Anterior cingulate cortex (tissue), 58 donors: ENCODE data around the gene TMEM63A.
"Not testable (repeated sequence)": the region's sequence is repeated elsewhere in the genome, so short reads cannot be mapped to it uniquely, and the experiment has no call there.

Experiments
- DNase-seq, 58 donors: peaks; one replicate each; lab custom pipeline; 2025; lab: John Stamatoyannopoulos, UW

TMEM63A gene

GRCh38 chr1:225851805-225852204, 30.4 kb downstream of the TMEM63A start:
- DNase-seq = peak in 1 of 58 donors; percentile 23

GRCh38 chr1:225850370-225850769, 31.8 kb downstream of the TMEM63A start:
- DNase-seq = no peak

- peak in 13 of 58 donors; percentile 9 to 69 (median 25) for DNase-seq
Observed at GRCh38 chr1:225849925-225850324, 32.3 kb downstream of the TMEM63A start.

- DNase-seq = peak in 46 of 58 donors; percentile 23 to 85 (median 62)
Observed at GRCh38 chr1:225848030-225848955, 33.9 kb downstream of the TMEM63A start.

- no peak for DNase-seq
Observed at GRCh38 chr1:225847610-225848009, 34.6 kb downstream of the TMEM63A start.

- DNase-seq = peak in 7 of 58 donors; percentile 18 to 46 (median 32)
Observed at GRCh38 chr1:225846331-225847310, 35.6 kb downstream of the TMEM63A start.

- DNase-seq = peak in 30 of 58 donors; percentile 14 to 69 (median 49)
Observed at GRCh38 chr1:225845571-225846259, 36.5 kb downstream of the TMEM63A start.

GRCh38 chr1:225845097-225845496, 37.1 kb downstream of the TMEM63A start:
- DNase-seq = no peak

- peak in 6 of 58 donors; percentile 28 to 45 (median 33) for DNase-seq
Observed at GRCh38 chr1:225844236-225845061, 37.7 kb downstream of the TMEM63A start.

- DNase-seq = no peak
Observed at GRCh38 chr1:225843426-225843795, 38.8 kb downstream of the TMEM63A start.

GRCh38 chr1:225842788-225843425, 39.3 kb downstream of the TMEM63A start:
- no peak for DNase-seq

- DNase-seq = no peak
Observed at GRCh38 chr1:225842074-225842473, 40.1 kb downstream of the TMEM63A start.

GRCh38 chr1:225840713-225841112, 41.5 kb downstream of the TMEM63A start:
- no peak for DNase-seq

GRCh38 chr1:225840223-225840610, 42.0 kb downstream of the TMEM63A start:
- no peak for DNase-seq

GRCh38 chr1:225838793-225839192, 43.4 kb downstream of the TMEM63A start:
- no peak for DNase-seq

GRCh38 chr1:225836296-225836695, 45.9 kb downstream of the TMEM63A start:
- not testable (repeated sequence) for DNase-seq

GRCh38 chr1:225835856-225836255, 46.3 kb downstream of the TMEM63A start:
- peak in 6 of 58 donors; percentile 10 to 69 (median 28) for DNase-seq

- DNase-seq = peak in 9 of 58 donors; percentile 16 to 64 (median 32)
Observed at GRCh38 chr1:225834417-225835329, 47.5 kb downstream of the TMEM63A start.
